Prostate gland (tissue), 2 donors: Measurements from ENCODE around the gene HELB. TPM values are rescaled to one million over a fixed set of nuclear protein-coding genes. Genes with fewer than 3 reads are reported as not detected.

Experiments
- DNase-seq: peaks from one replicate; pipeline ENCODE4 v3.0.0-alpha.2; 2019; ENCODE audit warnings: low spot score
- H3K27ac ChIP-seq, 2 donors: fragments of 200-600 bp; sonication (generic); 2 replicates each; pipeline ENCODE4 v1.5.1; 2017 to 2019
- H3K27me3 ChIP-seq: fragments of 200-600 bp; sonication (generic); replicated peaks from 2 replicates; pipeline ENCODE4 v1.5.1; 2019; ENCODE audit not compliant: insufficient read depth
- H3K36me3 ChIP-seq, 2 donors: fragments of 200-600 bp; sonication (generic); 1 replicate in 1 of 2; 2 replicates in 1 of 2; pipeline versions ENCODE4 v1.5.1 to v1.8.1; 2017 to 2019
- H3K4me1 ChIP-seq: fragments of 200-600 bp; sonication (generic); replicated peaks from 2 replicates; pipeline ENCODE4 v1.5.1; 2019
- H3K4me3 ChIP-seq, 2 donors: fragments of 200-600 bp; sonication (generic); 2 replicates each; pipeline ENCODE4 v1.5.1; 2017 to 2019
- H3K9me3 ChIP-seq: fragments of 200-600 bp; sonication (generic); 2 replicates; pipeline ENCODE4 v1.5.1; 2017
- POLR2A ChIP-seq: fragments of 450-650 bp; IDR thresholded peaks from one replicate; pipeline ENCODE4 v1.6.1; 2016; ENCODE audit warnings: antibody characterized with exemption, mild to moderate bottlenecking
- POLR2AphosphoS5 ChIP-seq: sonication (generic); formaldehyde crosslinking; IDR thresholded peaks from one replicate; pipeline ENCODE4 v1.6.1; 2017; ENCODE audit warnings: antibody characterized with exemption
- WGBS: methylation state at CpG from one replicate; pipeline ENCODE4 v1.1.5; 2018; 5-methylcytosine and 5-hydroxymethylcytosine counted together
- intact Hi-C: fragments of 100-400 bp; cut with DNase I; formaldehyde crosslinking; loops from one replicate; pipeline ENCODE4 v1.14.2; 2022
- total RNA-seq, 2 donors: library from RNA; depleted of rRNA; stranded (reverse); fragments of >200 nt; gene quantifications; one replicate each; pipeline ENCODE4 v1.1.0, GENCODE V29; 2016
- TF ChIP-seq, protein P1 (sequence below), 4 experiments: fragments of 200-600 bp in 2 of 4; fragments of 450-650 bp in 2 of 4; sonication (generic) in 2 of 4; IDR thresholded peaks; 1 replicate in 3 of 4; 2 replicates in 1 of 4; pipeline ENCODE4 v1.5.1; 2016 to 2019; ENCODE audit warnings: antibody characterized with exemption in 4 of 4, mild to moderate bottlenecking in 2 of 4, moderate library complexity in 2 of 4

HELB gene
- total RNA-seq, 2 donors from 2014 or later = 2.7 to 4.1 TPM

DNA sequence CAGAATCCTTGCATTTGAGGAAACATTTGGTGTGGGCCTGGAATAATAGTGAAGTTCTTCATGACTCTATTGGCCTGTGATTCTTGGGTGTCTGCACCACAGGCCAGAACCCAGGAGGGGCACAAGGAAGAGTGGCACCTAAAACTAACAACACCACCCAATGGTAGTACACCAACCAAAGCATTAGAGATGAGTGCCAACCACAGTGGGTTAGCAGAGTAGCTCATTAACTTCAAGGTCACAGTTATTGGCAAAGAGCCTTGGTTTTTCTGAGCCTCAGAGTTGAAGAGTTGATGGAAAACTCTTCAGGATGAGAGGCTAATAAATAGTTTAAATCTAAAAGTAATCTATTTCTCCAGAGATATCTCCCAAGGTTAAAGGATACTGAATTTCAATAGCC, 57.0 kb downstream of the HELB start:
- H3K4me3 ChIP-seq = no peak overlapping the region
- intact Hi-C loops = no loop called here
- DNase-seq = no peak
- H3K27me3 ChIP-seq = no peaks in the 10 kb centered on the region
- no peak overlapping the region for H3K27ac ChIP-seq
- no peak for TF ChIP-seq POLR2AphosphoS5
- TF ChIP-seq POLR2A = no peak
- TF ChIP-seq, protein P1, sequence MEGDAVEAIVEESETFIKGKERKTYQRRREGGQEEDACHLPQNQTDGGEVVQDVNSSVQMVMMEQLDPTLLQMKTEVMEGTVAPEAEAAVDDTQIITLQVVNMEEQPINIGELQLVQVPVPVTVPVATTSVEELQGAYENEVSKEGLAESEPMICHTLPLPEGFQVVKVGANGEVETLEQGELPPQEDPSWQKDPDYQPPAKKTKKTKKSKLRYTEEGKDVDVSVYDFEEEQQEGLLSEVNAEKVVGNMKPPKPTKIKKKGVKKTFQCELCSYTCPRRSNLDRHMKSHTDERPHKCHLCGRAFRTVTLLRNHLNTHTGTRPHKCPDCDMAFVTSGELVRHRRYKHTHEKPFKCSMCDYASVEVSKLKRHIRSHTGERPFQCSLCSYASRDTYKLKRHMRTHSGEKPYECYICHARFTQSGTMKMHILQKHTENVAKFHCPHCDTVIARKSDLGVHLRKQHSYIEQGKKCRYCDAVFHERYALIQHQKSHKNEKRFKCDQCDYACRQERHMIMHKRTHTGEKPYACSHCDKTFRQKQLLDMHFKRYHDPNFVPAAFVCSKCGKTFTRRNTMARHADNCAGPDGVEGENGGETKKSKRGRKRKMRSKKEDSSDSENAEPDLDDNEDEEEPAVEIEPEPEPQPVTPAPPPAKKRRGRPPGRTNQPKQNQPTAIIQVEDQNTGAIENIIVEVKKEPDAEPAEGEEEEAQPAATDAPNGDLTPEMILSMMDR (IDR thresholded peaks at IDR 0.05) = no peak
- H3K4me1 ChIP-seq = no peaks in the 10 kb centered on the region
- H3K9me3 ChIP-seq = no peaks in the 10 kb centered on the region
- no peaks in the 10 kb centered on the region for H3K36me3 ChIP-seq

- intact Hi-C loops = no loop called here
- 91% methylated on average over 4 of the region's 4 CpGs for WGBS
- H3K4me3 ChIP-seq = no peak overlapping the region
- no peaks in the 10 kb centered on the region for H3K36me3 ChIP-seq
- H3K27me3 ChIP-seq = no peaks in the 10 kb centered on the region
- no peaks in the 10 kb centered on the region for H3K4me1 ChIP-seq
- TF ChIP-seq POLR2AphosphoS5 (no peak), POLR2A (no peak)
- TF ChIP-seq, protein P1 (IDR thresholded peaks at IDR 0.05) = no peak
- H3K27ac ChIP-seq = no peak overlapping the region
- DNase-seq = no peak
- H3K9me3 ChIP-seq = no peaks in the 10 kb centered on the region
Observed at GRCh38 chr12:66361703-66362102, 59.4 kb downstream of the HELB start.

- Histone ChIP-seq H3K9me3 (no peaks in the 10 kb centered on the region), H3K27ac (no peak overlapping the region), H3K4me3 (no peak overlapping the region), H3K36me3 (no peaks in the 10 kb centered on the region), H3K4me1 (no peaks in the 10 kb centered on the region), H3K27me3 (no peaks in the 10 kb centered on the region)
- intact Hi-C loops = no loop called here
- 85% methylated on average over 3 of the region's 3 CpGs for WGBS
- no peak for DNase-seq
- no peak for TF ChIP-seq POLR2A
Observed at GRCh38 chr12:66365718-66366490, 63.6 kb downstream of the HELB start.

- TF ChIP-seq POLR2AphosphoS5 = no peak
- no peak for TF ChIP-seq POLR2A
- TF ChIP-seq, protein P1 (IDR thresholded peaks at IDR 0.05) = no peak
- no peak for DNase-seq
- Histone ChIP-seq H3K36me3 (no peaks in the 10 kb centered on the region), H3K4me3 (no peak overlapping the region), H3K27ac (no peak overlapping the region), H3K27me3 (no peaks in the 10 kb centered on the region), H3K4me1 (no peaks in the 10 kb centered on the region), H3K9me3 (no peaks in the 10 kb centered on the region)
- intact Hi-C loops = no loop called here
- 79% methylated on average over 3 of the region's 3 CpGs for WGBS
Observed at GRCh38 chr12:66367015-66367667, 64.8 kb downstream of the HELB start.

GRCh38 chr12:66371982-66372381, 69.7 kb downstream of the HELB start:
- TF ChIP-seq, protein P1 (IDR thresholded peaks at IDR 0.05) = no peak
- Histone ChIP-seq H3K27ac (no peak overlapping the region), H3K4me3 (no peak overlapping the region), H3K9me3 (no peaks in the 10 kb centered on the region), H3K27me3 (no peaks in the 10 kb centered on the region), H3K4me1 (no peaks in the 10 kb centered on the region), H3K36me3 (no peaks in the 10 kb centered on the region)
- DNase-seq = no peak
- 91% methylated on average over 2 of the region's 2 CpGs for WGBS
- intact Hi-C loops = no loop called here
